Parathyroid adenoma (tissue), 2 donors: ENCODE measurements around the gene NAA40.

ENCODE experiments used
- H2AFZ ChIP-seq: fragments of 300-600 bp; sonication (generic); one replicate; pipeline ENCODE4 v1.7.0; 2017; ENCODE audit warnings: antibody characterized with exemption, mild to moderate bottlenecking
- H3K27ac ChIP-seq: fragments of 300-600 bp; sonication (generic); one replicate; pipeline ENCODE4 v1.7.0; 2017
- H3K27me3 ChIP-seq: fragments of 300-600 bp; sonication (generic); one replicate; pipeline ENCODE4 v1.7.0; 2017; ENCODE audit warnings: low read length; ENCODE audit not compliant: control insufficient read depth, insufficient read depth
- H3K36me3 ChIP-seq: fragments of 300-600 bp; sonication (generic); one replicate; pipeline ENCODE4 v1.7.0; 2017; ENCODE audit warnings: low read length; ENCODE audit not compliant: control insufficient read depth, insufficient read depth
- H3K4me1 ChIP-seq: fragments of 300-600 bp; sonication (generic); one replicate; pipeline ENCODE4 v1.7.0; 2017; ENCODE audit warnings: control low read depth
- H3K4me2 ChIP-seq: fragments of 300-600 bp; sonication (generic); one replicate; pipeline ENCODE4 v1.7.0; 2017; ENCODE audit warnings: low read length
- H3K4me3 ChIP-seq: fragments of 300-600 bp; sonication (generic); one replicate; pipeline ENCODE4 v1.7.0; 2017; ENCODE audit warnings: low read depth, low read length
- H3K79me2 ChIP-seq: fragments of 300-600 bp; sonication (generic); one replicate; pipeline ENCODE4 v1.7.0; 2017; ENCODE audit warnings: control low read depth
- H3K9ac ChIP-seq: fragments of 300-600 bp; sonication (generic); one replicate; pipeline ENCODE4 v1.7.0; 2017; ENCODE audit warnings: mild to moderate bottlenecking
- H3K9me3 ChIP-seq: fragments of 300-600 bp; sonication (generic); one replicate; pipeline ENCODE4 v1.7.0; 2017; ENCODE audit warnings: low read length; ENCODE audit not compliant: control insufficient read depth
- TF ChIP-seq, protein P1 (sequence below): fragments of 300-600 bp; sonication (generic); IDR thresholded peaks from one replicate; pipeline ENCODE4 v1.7.0; 2017; ENCODE audit warnings: antibody characterized with exemption, mild to moderate bottlenecking
- donor health status: primary hyperparathyroidism.

Gene NAA40

DNA sequence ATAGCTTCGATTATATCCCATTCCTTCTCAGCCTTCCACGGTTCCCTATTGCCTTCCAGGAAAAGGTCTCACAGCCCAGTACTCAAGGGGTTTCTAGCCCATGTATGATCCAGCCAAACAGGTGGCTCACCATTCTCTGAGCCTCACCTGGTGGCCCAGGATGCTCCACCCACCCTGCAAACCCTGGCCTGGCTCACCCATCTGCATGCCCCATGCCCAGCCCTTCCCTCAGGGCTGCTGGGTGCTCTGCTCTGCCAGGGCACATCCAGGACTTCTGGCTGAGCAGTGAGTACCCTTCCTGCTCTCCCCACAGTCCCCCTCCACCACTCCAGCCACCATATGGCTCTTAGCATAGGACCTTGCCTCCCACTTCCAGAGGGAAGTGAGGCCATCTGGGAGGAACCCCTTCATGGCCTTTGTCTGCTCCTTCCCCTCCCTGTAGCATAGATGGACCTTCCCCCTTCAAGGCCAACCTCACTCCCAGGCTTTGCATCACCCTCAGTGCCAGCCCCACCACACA is 16.1 kb upstream of the NAA40 start:
- Histone ChIP-seq H3K4me3 (no peak overlapping the region), H3K9ac (no peak overlapping the region), H3K27me3 (no peaks in the 10 kb centered on the region), H3K9me3 (no peaks in the 10 kb centered on the region), H3K36me3 (no peaks in the 10 kb centered on the region), H2AFZ (no peak overlapping the region), H3K27ac (no peak overlapping the region), H3K4me2 (no peak overlapping the region), H3K79me2 (no peaks in the 10 kb centered on the region), H3K4me1 (peaks cover 6% of the 10 kb centered on the region)
- TF ChIP-seq, protein P1, sequence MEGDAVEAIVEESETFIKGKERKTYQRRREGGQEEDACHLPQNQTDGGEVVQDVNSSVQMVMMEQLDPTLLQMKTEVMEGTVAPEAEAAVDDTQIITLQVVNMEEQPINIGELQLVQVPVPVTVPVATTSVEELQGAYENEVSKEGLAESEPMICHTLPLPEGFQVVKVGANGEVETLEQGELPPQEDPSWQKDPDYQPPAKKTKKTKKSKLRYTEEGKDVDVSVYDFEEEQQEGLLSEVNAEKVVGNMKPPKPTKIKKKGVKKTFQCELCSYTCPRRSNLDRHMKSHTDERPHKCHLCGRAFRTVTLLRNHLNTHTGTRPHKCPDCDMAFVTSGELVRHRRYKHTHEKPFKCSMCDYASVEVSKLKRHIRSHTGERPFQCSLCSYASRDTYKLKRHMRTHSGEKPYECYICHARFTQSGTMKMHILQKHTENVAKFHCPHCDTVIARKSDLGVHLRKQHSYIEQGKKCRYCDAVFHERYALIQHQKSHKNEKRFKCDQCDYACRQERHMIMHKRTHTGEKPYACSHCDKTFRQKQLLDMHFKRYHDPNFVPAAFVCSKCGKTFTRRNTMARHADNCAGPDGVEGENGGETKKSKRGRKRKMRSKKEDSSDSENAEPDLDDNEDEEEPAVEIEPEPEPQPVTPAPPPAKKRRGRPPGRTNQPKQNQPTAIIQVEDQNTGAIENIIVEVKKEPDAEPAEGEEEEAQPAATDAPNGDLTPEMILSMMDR, result no peak

DNA sequence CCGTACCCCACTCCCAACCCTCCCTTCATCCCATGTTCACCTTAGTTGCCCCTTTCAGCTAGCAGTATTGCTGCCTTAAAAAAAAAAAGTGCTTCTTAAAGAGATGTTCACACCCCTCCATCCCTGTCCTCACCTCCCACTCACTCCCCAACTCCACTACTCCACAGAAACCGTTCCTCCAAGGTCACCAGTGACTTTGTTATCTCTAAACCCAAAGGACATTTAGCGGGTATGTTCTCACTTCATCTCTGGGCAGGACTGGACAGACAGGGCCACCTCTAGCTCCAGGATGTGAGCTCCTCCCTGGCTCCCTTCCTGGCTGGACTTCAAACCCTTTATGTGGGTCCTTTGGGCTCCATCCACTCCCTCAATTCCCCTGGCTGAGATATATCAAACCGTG is 15.5 kb upstream of the NAA40 start:
- TF ChIP-seq, protein P1, result no peak
- Histone ChIP-seq H3K4me1 (peaks cover 6% of the 10 kb centered on the region), H3K9me3 (no peaks in the 10 kb centered on the region), H3K36me3 (no peaks in the 10 kb centered on the region), H3K27me3 (no peaks in the 10 kb centered on the region), H3K9ac (no peak overlapping the region), H3K4me3 (no peak overlapping the region), H3K79me2 (no peaks in the 10 kb centered on the region), H3K4me2 (no peak overlapping the region), H2AFZ (no peak overlapping the region), H3K27ac (no peak overlapping the region)

DNA sequence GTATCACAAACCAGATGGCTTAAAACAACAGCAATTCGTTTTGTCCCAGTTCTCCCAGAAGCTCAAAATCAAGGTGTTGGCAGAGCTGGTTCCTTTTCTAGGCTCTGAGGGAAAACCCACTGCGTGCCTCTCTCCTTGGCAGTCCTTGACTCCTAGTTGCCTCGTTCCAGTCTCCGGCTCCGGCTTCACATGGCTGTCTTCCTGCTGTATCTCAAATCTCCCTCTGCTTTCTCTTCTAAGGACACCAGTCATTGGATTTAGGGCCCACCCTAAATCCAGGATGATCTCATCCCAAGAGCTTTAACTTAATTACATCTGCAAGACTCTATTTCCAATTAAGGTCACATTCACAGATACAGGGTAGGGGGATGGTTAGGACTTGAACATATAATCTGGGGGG is 9.2 kb upstream of the NAA40 start:
- no peak overlapping the region for H3K4me3 ChIP-seq

DNA sequence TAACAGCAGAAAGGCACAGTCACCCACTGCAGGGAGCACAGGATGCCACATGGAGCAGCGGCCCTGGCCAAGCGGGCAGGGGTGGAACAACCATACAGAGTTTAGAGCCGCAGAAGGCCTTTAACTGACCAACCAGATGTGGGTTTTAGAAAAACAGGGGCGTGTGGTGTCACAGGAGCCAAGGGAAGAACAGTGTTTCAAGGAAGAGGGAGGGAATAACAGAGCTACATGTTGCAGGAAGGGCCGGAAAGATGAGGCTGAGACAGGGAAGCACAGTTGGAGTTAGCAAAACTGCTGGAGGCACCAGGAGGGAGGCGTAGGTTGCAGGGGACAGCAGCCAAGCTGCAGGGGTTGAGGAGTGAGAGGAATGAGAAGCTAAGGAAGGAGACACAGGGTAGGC is 7.8 kb upstream of the NAA40 start:
- H3K36me3 ChIP-seq, result no peaks in the 10 kb centered on the region
- H3K4me2 ChIP-seq, result no peak overlapping the region
- H3K4me3 ChIP-seq, result no peak overlapping the region
- H3K27ac ChIP-seq, result no peak overlapping the region
- TF ChIP-seq, protein P1, result no peak
- no peak overlapping the region for H2AFZ ChIP-seq
- H3K4me1 ChIP-seq, result no peaks in the 10 kb centered on the region
- H3K9ac ChIP-seq, result no peak overlapping the region
- H3K9me3 ChIP-seq, result no peaks in the 10 kb centered on the region
- no peaks in the 10 kb centered on the region for H3K79me2 ChIP-seq
- no peaks in the 10 kb centered on the region for H3K27me3 ChIP-seq

More for the DNA sequence above, 9.2 kb upstream of the NAA40 start:
- Histone ChIP-seq H2AFZ (no peak overlapping the region), H3K4me1 (no peaks in the 10 kb centered on the region), H3K4me2 (no peak overlapping the region), H3K9me3 (no peaks in the 10 kb centered on the region), H3K27ac (no peak overlapping the region), H3K9ac (no peak overlapping the region), H3K79me2 (no peaks in the 10 kb centered on the region), H3K27me3 (no peaks in the 10 kb centered on the region), H3K36me3 (no peaks in the 10 kb centered on the region)
- TF ChIP-seq, protein P1, result no peak

DNA sequence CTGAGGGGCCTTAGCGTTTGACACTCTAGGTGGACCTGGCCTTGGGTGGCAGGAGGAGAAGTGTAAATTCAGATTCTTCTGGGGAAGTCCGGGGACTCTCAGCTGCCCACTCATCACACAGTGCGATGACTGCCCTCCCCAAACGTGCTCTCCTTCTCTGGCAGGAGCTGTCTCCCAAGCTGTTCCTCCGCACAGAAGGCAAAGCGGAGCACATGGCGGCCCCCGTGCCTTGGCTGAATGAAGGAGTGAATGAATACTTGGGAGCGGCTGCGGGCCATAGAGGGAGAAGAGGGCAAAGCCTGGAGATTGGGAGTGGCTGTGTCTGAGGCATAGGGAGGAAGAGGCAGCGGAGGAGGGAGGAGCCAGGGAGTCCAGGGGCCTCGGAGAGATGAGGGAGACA is 6.9 kb upstream of the NAA40 start:
- Histone ChIP-seq H3K27ac (no peak overlapping the region), H3K4me1 (no peaks in the 10 kb centered on the region), H3K9ac (no peak overlapping the region), H3K9me3 (no peaks in the 10 kb centered on the region), H3K79me2 (no peaks in the 10 kb centered on the region), H3K4me3 (no peak overlapping the region), H2AFZ (no peak overlapping the region), H3K27me3 (no peaks in the 10 kb centered on the region), H3K36me3 (no peaks in the 10 kb centered on the region), H3K4me2 (no peak overlapping the region)
- TF ChIP-seq, protein P1, result no peak
